Keratinocyte (primary cell): Measurements from ENCODE around the gene NFAM1. TPM values are rescaled to one million over a fixed set of nuclear protein-coding genes. Genes with fewer than 3 reads are reported as not detected.

Experiments
- DNase-seq: peaks from one replicate; pipeline ENCODE4 v3.0.0-alpha.2; 2011; ENCODE audit warnings: low read depth, missing footprints, low spot score
- FAIRE-seq: peaks from 2 replicates; lab custom pipeline; 2011; peaks lifted over from hg19 to GRCh38; lab: Jason Lieb, UNC
- H2AFZ ChIP-seq: 2 replicates; pipeline ENCODE4 v1.6.0; 2012; ENCODE audit warnings: low read length, control low read depth, inconsistent platforms; ENCODE audit not compliant: control insufficient read depth
- H3K27ac ChIP-seq: 2 replicates; pipeline ENCODE4 v1.5.1; 2011; ENCODE audit warnings: low read length; ENCODE audit not compliant: control insufficient read depth, insufficient read depth
- H3K27me3 ChIP-seq: 3 replicates; pipeline ENCODE4 v1.6.0; 2011; ENCODE audit warnings: low read length; ENCODE audit not compliant: control insufficient read depth, insufficient read depth; ENCODE audit errors: extremely low read depth
- H3K36me3 ChIP-seq, 2 experiments: 2 replicates in 1 of 2; 3 replicates in 1 of 2; pipeline ENCODE4 v1.5.1; 2011; ENCODE audit warnings: low read length in 2 of 2, mild to moderate bottlenecking in 1 of 2; ENCODE audit not compliant: control insufficient read depth in 2 of 2, insufficient read depth in 2 of 2; ENCODE audit errors: extremely low read depth in 1 of 2
- H3K4me1 ChIP-seq: 3 replicates; pipeline ENCODE4 v1.5.1; 2011; ENCODE audit warnings: low read length; ENCODE audit not compliant: control insufficient read depth, insufficient read depth; ENCODE audit errors: extremely low read depth
- H3K4me2 ChIP-seq: 3 replicates; pipeline ENCODE4 v1.6.0; 2011; ENCODE audit warnings: low read depth, low read length; ENCODE audit not compliant: control insufficient read depth, insufficient read depth; ENCODE audit errors: extremely low read depth
- H3K4me3 ChIP-seq, 3 experiments: fragments of 200-600 bp in 1 of 3; sonication (generic) in 1 of 3; 2 replicates in 2 of 3; 3 replicates in 1 of 3; pipeline ENCODE4 v1.5.1; 2011 to 2016; ENCODE audit warnings: low read length in 3 of 3, mild to moderate bottlenecking in 3 of 3, control low read depth in 2 of 3, inconsistent platforms in 1 of 3, low read depth in 1 of 3, mixed read lengths in 1 of 3, mixed run types in 1 of 3, moderate library complexity in 1 of 3; ENCODE audit not compliant: control insufficient read depth in 2 of 3, insufficient read depth in 2 of 3; ENCODE audit errors: extremely low read depth in 1 of 3
- H3K79me2 ChIP-seq: 2 replicates; pipeline ENCODE4 v1.6.0; 2012; ENCODE audit warnings: low read length; ENCODE audit not compliant: control insufficient read depth, insufficient read depth
- H3K9ac ChIP-seq: 3 replicates; pipeline ENCODE4 v1.6.0; 2011; ENCODE audit warnings: low read length; ENCODE audit not compliant: control insufficient read depth, insufficient read depth; ENCODE audit errors: extremely low read depth
- H3K9me1 ChIP-seq: 3 replicates; pipeline ENCODE4 v1.6.0; 2011; ENCODE audit warnings: low read length; ENCODE audit not compliant: control insufficient read depth, insufficient read depth; ENCODE audit errors: extremely low read depth
- H3K9me3 ChIP-seq: 2 replicates; pipeline ENCODE4 v1.5.1; 2012; ENCODE audit warnings: low read depth, low read length; ENCODE audit not compliant: control insufficient read depth
- H4K20me1 ChIP-seq: 3 replicates; pipeline ENCODE4 v1.6.0; 2011; ENCODE audit warnings: low read length; ENCODE audit not compliant: control insufficient read depth, insufficient read depth; ENCODE audit errors: extremely low read depth
- EZH2 ChIP-seq: IDR thresholded peaks from one replicate; pipeline ENCODE4 v1.6.1; 2012; ENCODE audit warnings: inconsistent platforms, mild to moderate bottlenecking, low read length, moderate library complexity
- dilution Hi-C: fragments of 300-500 bp; cut with MboI; formaldehyde crosslinking; loops from one replicate; pipeline ENCODE4 v1.7.0; 2020; ENCODE audit warnings: low sequenced_read_pairs; ENCODE audit not compliant: extremely low pct_ligation_motif_present
- polyA plus RNA-seq, 5 experiments: library from polyadenylated mRNA; depleted of rRNA in 3 of 5; stranded (reverse) in 3 of 5; stranded (forward) in 1 of 5; unstranded in 1 of 5; fragments of >200 nt; gene quantifications; 1 replicate in 1 of 5; 2 replicates in 3 of 5; 3 replicates in 1 of 5; pipeline versions ENCODE4 v1.2.1 to v1.2.3, GENCODE V29; 2011 to 2012; ENCODE audit warnings: missing spikeins in 2 of 5, low read depth in 1 of 5, low replicate concordance in 1 of 5
- TF ChIP-seq, protein P1 (sequence below), 3 experiments: IDR thresholded peaks in 1 of 3; conservative IDR thresholded peaks in 1 of 3; optimal IDR thresholded peaks in 1 of 3; 2 replicates in 2 of 3; 3 replicates in 1 of 3; pipeline versions ENCODE3 to v1.5.1; 2011; ENCODE audit warnings: low read length in 3 of 3, mild to moderate bottlenecking in 3 of 3, moderate library complexity in 2 of 3, control low read depth in 1 of 3, inconsistent platforms in 1 of 3; ENCODE audit not compliant: insufficient read depth in 2 of 3; ENCODE audit errors: extremely low read depth in 1 of 3

NFAM1 gene
- polyA plus RNA-seq, 1 donor (not counting 4 experiments of a cell fraction or from before 2014, with no cell fraction given): not detected

DNA sequence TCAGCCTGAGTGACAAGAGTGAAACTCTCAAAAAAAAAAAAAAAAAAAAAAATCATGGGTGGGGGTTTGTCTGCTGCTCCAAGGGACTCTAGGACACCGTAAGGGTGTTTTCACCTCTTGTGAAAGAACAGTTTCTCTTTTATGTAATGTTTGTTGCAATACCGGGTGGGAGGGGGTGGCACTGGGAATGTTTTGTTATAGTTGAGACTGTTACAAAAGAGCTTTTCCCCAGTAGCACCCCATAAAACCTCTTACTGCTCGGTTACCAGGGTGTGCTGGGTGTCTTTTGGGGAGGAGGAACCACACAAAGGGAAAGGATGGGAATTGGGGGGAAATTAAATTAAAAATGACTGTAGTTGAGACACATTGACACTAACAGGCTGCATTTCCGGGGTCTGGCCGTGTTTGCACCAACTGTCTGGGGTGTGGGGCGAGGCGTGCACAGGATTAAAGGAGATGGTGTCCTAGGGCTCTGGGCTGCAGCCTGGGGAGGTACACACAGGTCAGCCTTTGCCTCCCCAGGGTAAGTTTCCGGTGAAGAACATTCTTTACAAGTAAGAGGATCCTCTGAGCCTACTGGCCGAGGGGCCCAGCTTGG, 1.6 kb downstream of the NFAM1 start:
- H3K9me1 ChIP-seq: no peaks in the 10 kb centered on the region

DNA sequence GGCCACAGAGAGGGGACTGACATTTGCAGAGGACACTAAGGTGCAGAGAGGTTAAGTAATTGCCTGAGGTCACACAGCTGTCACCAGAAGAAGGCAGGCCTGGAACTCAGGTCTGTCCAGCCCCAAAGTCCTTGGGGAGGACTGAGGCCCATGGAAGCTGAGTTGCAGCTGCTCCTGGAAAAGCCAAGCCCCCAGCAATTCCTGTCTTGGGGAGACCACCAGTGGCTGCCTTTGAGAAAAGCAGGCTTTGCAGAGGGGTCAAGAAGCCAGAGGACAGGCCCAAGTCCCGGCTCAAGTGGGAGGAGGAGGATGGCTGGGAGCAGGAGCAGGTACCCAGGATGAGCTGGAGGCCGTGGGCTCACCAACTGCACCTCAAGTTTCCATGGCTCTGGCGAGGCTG, 3.4 kb downstream of the NFAM1 start:
- TF ChIP-seq EZH2: no peak
- TF ChIP-seq, protein P1, sequence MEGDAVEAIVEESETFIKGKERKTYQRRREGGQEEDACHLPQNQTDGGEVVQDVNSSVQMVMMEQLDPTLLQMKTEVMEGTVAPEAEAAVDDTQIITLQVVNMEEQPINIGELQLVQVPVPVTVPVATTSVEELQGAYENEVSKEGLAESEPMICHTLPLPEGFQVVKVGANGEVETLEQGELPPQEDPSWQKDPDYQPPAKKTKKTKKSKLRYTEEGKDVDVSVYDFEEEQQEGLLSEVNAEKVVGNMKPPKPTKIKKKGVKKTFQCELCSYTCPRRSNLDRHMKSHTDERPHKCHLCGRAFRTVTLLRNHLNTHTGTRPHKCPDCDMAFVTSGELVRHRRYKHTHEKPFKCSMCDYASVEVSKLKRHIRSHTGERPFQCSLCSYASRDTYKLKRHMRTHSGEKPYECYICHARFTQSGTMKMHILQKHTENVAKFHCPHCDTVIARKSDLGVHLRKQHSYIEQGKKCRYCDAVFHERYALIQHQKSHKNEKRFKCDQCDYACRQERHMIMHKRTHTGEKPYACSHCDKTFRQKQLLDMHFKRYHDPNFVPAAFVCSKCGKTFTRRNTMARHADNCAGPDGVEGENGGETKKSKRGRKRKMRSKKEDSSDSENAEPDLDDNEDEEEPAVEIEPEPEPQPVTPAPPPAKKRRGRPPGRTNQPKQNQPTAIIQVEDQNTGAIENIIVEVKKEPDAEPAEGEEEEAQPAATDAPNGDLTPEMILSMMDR (optimal IDR thresholded peaks at IDR 0.05 in 1 of 3, IDR thresholded peaks at IDR 0.05 in 1 of 3, conservative IDR thresholded peaks at IDR 0.05 in 1 of 3; ENCODE audit: extremely low read depth in 1 of 3, insufficient read depth in 2 of 3, low read length in 3 of 3): no peak
- no peak for DNase-seq
- FAIRE-seq: no peak
- peaks cover 18% of the 10 kb centered on the region for H3K4me1 ChIP-seq
- dilution Hi-C loops: no loop called here
- H3K79me2 ChIP-seq: no peaks in the 10 kb centered on the region
- H4K20me1 ChIP-seq: no peaks in the 10 kb centered on the region
- H3K27ac ChIP-seq: no peak overlapping the region
- peaks cover 40% of the 10 kb centered on the region for H3K27me3 ChIP-seq
- no peaks in the 10 kb centered on the region for H3K9me1 ChIP-seq
- H3K9ac ChIP-seq: no peak overlapping the region
- no peak overlapping the region for H3K4me2 ChIP-seq
- no peak overlapping the region for H2AFZ ChIP-seq
- no peaks in the 10 kb centered on the region for H3K9me3 ChIP-seq
- no peaks in the 10 kb centered on the region for H3K36me3 ChIP-seq
- H3K4me3 ChIP-seq: no peak overlapping the region

More for the DNA sequence above, 1.6 kb downstream of the NFAM1 start:
- no peaks in the 10 kb centered on the region for H3K36me3 ChIP-seq
- H3K27me3 ChIP-seq: peaks cover 41% of the 10 kb centered on the region
- H3K27ac ChIP-seq: no peak overlapping the region
- dilution Hi-C loops: no loop called here
- FAIRE-seq (no peak), DNase-seq (no peak)
- no peak overlapping the region for H3K9ac ChIP-seq
- no peaks in the 10 kb centered on the region for H4K20me1 ChIP-seq
- H3K4me1 ChIP-seq: peaks cover 24% of the 10 kb centered on the region
- H3K79me2 ChIP-seq: no peaks in the 10 kb centered on the region
- TF ChIP-seq EZH2: no peak
- TF ChIP-seq, protein P1 (optimal IDR thresholded peaks at IDR 0.05 in 1 of 3, IDR thresholded peaks at IDR 0.05 in 1 of 3, conservative IDR thresholded peaks at IDR 0.05 in 1 of 3; ENCODE audit: extremely low read depth in 1 of 3, insufficient read depth in 2 of 3, low read length in 3 of 3): no peak
- H3K9me3 ChIP-seq: no peaks in the 10 kb centered on the region
- no peak overlapping the region for H3K4me2 ChIP-seq
- no peak overlapping the region for H2AFZ ChIP-seq
- no peak overlapping the region for H3K4me3 ChIP-seq
